ENCODE data around the gene RAB5A.

GRCh38 chr3:19947549-19948225, 790 bp downstream of the RAB5A start:
- TF ChIP-seq, protein P1, sequence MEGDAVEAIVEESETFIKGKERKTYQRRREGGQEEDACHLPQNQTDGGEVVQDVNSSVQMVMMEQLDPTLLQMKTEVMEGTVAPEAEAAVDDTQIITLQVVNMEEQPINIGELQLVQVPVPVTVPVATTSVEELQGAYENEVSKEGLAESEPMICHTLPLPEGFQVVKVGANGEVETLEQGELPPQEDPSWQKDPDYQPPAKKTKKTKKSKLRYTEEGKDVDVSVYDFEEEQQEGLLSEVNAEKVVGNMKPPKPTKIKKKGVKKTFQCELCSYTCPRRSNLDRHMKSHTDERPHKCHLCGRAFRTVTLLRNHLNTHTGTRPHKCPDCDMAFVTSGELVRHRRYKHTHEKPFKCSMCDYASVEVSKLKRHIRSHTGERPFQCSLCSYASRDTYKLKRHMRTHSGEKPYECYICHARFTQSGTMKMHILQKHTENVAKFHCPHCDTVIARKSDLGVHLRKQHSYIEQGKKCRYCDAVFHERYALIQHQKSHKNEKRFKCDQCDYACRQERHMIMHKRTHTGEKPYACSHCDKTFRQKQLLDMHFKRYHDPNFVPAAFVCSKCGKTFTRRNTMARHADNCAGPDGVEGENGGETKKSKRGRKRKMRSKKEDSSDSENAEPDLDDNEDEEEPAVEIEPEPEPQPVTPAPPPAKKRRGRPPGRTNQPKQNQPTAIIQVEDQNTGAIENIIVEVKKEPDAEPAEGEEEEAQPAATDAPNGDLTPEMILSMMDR (IDR thresholded peaks at IDR 0.05; ENCODE audit: low read depth, low read length), result no peak
- TF ChIP-seq EZH2phosphoT487 (IDR thresholded peaks at IDR 0.05; ENCODE audit: low read depth), result no peak
